Inflammatory macrophage (primary cell): ENCODE results near the gene HHIP.

Source experiments
- DNase-seq, 2 donors: peaks; one replicate each; pipeline ENCODE4 v3.0.0-alpha.2; 2020 to 2022

Gene HHIP

DNA sequence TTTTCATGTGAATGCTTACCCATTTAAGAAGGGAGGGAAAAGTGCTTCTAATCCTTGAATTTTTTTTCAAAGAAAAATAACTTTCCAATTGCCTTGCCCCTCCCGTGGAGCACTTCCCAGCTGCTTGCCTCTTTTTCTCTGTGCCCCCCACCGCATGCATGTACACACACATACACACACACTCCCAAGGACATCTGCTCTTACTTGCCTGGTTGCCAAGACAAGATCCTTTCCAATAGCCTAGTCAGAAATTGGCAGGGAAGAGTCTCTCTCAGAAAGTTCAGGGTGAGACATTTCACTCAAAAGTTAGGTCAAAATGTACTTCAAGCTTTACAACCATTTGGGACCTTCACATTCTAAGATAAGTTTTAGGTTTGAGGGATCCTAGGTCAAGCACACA is 10.9 kb downstream of the HHIP start:
- DNase-seq = no peak

DNA sequence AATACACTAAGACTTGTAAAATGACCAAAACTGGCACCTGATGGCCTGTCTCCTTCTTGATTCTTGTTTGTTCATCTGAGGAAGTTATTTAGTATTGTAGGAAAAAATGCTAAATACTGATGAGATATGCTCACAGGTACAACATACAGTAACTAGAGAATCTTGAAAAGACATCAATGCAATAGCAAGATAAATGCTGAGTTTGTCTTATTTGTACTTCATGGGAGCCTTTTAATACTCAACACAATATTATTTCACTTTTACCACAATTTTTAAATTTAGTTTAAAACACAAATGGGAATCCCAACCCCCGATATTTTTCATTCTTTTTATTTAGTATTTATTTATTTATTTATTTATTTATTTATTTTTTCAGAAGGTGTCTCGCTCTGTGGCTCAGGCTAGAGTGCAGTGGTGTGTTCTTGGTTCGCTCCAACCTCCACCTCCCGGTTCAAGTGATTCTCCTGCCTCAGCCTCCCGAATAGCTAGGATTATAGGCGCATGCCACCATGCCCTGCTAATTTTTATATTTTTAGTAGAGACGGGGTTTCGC is 12.1 kb downstream of the HHIP start:
- DNase-seq = no peak

- no peak for DNase-seq
Measured at GRCh38 chr4:144658903-144659302, 12.9 kb downstream of the HHIP start.

- DNase-seq = no peak
Measured at GRCh38 chr4:144659447-144659846, 13.5 kb downstream of the HHIP start.

GRCh38 chr4:144663834-144664475 is 18.0 kb downstream of the HHIP start:
- no peak for DNase-seq

- no peak for DNase-seq
Measured at GRCh38 chr4:144666539-144667175, 20.7 kb downstream of the HHIP start.

- no peak for DNase-seq
Measured at GRCh38 chr4:144667500-144667899, 21.5 kb downstream of the HHIP start.

- DNase-seq = no peak
Measured at GRCh38 chr4:144670776-144671175, 24.8 kb downstream of the HHIP start.

DNA sequence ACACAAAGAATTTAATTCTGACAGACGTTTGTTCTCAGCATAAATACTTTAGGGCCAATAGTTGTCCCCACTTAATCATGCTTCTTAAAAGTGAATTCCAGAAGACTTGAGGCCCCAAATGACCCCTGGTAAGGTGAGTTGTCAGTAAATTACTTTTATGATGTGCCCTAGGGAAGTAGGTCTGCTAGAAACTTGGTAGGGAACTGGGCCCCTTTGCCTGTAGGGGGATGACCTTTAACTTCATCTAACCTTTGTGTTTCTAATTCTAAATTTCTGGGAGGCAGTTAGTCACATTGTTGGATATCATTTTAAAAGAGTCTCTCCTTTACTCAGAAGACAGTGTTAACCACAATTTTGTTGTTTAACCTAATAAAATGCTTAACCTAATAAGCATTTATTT is 28.8 kb downstream of the HHIP start:
- no peak for DNase-seq

- DNase-seq = no peak
Measured at GRCh38 chr4:144681806-144682205, 35.9 kb downstream of the HHIP start.

DNA sequence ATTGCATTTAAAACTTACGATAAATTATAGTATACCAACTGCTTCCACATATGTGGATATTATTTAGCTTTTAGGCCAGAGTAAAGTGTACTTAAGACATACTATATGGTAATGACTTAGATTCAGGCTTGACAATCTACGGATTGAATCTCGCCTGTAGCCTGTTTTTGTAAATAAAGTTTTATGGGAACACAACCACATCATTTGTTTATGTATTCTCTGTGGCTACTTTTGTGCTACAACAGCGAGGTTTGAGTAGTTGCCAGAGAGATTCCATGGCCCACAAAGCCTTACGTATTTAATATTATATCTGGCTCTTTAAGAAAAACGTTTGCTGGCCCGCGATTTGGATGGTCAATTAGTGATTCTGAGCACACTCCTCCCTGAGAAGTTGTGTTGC is 37.6 kb downstream of the HHIP start:
- DNase-seq = no peak

DNA sequence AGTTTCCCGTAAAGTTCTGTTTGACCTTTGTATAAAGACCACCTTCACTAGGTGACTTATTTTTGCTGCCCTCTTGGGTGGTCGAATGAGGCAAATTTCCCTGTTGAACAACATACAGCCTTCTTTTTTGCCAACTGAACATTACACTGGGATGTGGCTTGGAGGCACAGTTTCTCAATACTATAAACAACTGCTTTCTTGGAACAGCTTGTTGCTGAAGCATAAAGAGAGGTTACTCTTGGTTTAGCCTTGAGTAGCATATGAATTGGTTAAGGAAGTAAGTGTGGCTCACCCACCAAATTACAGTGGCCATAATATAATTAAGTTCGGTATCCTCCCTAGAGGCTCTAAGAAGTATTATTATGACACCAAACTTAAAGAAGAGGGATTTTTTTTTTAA is 40.0 kb downstream of the HHIP start:
- DNase-seq = no peak

GRCh38 chr4:144686921-144687320 is 41.0 kb downstream of the HHIP start:
- DNase-seq = no peak

DNA sequence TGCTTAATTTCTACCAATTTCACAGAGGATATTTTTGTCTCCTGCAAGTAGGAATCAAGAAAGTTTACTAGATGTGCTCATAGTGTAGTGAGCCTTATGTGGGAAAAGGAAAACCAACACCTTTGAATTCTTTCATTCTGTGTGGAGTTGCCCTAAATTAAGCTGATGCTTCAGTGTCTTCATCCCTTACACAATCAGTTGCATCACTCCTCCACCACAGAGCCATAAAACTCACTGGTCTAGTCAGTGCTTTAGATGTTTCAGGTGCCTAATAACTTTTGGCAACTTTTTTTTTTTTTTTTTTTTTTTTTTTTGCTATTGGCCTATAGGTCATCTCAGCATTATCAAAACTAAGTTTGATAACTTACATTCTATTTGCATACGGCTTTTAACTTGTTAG is 41.5 kb downstream of the HHIP start:
- no peak for DNase-seq

- DNase-seq = no peak
Measured at GRCh38 chr4:144688035-144688569, 42.1 kb downstream of the HHIP start.

DNA sequence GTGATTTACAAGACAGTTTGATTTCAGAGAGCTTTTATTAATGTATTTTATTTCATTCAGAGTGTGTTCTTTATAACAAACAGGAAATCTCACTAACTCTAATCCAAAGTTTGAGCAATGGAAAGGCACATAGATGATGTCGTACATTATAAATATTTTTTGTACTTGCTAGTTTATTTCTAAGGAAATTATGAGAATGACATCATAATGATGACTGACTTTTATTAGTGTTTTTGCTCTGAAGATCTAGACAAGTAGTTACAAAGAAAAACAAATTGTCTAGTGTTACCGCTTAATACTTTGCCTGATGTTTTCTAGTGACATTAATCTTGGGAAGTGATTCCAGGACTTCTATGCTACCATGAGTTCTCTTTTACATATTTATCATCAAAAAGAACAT is 43.2 kb downstream of the HHIP start:
- DNase-seq = no peak

DNA sequence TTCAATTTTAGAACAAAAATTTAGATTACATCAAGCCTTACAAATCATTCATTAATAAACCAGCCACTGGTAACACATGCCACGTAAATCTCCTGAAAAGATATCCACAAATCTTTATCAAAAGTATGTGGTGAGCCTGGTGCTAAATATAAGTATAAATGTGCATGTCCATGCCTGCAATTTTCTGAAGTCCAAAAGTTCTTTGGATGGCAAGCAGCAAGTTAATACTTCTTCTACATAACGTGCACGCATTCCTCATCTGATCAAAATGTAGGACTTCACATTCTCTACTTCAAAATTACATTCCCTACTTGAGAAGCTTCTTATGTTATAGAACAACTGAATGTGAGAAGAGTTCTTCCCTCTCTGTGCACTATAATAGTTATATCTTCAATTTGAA is 49.8 kb downstream of the HHIP start:
- DNase-seq = no peak

GRCh38 chr4:144696376-144696775 is 50.4 kb downstream of the HHIP start:
- DNase-seq = no peak

GRCh38 chr4:144699565-144699964 is 53.6 kb downstream of the HHIP start:
- no peak for DNase-seq

GRCh38 chr4:144701683-144702233 is 55.8 kb downstream of the HHIP start:
- no peak for DNase-seq

DNA sequence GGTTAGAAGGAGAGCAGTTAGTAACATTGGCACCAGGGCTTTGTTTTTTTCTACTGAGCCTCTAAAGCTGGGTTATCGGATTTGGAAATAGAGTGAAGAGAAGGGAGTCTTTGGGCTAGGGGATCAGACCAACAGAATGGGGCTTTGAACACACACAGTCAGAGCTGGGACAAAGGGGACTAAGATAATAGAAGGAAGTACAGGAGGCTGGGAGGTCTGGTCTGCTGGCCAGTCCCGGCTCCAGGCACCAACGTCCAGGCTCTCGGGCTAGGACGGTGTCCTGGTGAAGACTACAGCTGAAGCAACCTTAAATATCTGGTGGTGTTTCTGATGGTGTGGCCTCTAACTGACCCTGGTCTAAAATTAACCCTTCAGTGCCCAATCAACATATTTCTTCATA is 57.5 kb downstream of the HHIP start:
- DNase-seq = no peak

GRCh38 chr4:144705601-144706590 is 59.9 kb downstream of the HHIP start:
- DNase-seq = no peak

DNA sequence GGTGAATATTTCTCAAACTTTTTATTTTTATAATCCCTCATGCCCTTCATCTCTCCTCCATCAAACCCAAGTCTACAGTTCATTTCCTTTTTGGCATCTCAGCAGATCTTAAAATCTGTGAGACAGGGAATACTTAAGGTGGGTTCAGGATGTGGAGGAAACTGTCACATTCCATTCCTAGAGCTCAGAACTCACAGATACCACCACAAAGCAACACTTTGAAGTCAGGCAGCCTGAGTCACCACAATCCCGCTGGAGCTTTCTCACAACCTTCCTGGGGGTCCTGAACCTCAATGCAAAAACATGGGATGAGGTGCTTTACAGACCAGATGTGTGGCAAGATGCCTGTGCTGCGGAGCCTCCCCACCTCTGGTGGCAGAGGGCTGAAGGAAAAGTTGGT is 63.2 kb downstream of the HHIP start:
- no peak for DNase-seq
